Measurements from ENCODE around the gene PDGFRB. TPM values are rescaled to one million over a fixed set of nuclear protein-coding genes. Genes with fewer than 3 reads are reported as not detected.

The PDGFRB gene
- total RNA-seq, 1 donor from 2014 or later: 90.9 TPM

GRCh38 chr5:150144246-150144801 lies 11.3 kb downstream of the PDGFRB start:
- DNase-seq: peak; percentile 78

DNA sequence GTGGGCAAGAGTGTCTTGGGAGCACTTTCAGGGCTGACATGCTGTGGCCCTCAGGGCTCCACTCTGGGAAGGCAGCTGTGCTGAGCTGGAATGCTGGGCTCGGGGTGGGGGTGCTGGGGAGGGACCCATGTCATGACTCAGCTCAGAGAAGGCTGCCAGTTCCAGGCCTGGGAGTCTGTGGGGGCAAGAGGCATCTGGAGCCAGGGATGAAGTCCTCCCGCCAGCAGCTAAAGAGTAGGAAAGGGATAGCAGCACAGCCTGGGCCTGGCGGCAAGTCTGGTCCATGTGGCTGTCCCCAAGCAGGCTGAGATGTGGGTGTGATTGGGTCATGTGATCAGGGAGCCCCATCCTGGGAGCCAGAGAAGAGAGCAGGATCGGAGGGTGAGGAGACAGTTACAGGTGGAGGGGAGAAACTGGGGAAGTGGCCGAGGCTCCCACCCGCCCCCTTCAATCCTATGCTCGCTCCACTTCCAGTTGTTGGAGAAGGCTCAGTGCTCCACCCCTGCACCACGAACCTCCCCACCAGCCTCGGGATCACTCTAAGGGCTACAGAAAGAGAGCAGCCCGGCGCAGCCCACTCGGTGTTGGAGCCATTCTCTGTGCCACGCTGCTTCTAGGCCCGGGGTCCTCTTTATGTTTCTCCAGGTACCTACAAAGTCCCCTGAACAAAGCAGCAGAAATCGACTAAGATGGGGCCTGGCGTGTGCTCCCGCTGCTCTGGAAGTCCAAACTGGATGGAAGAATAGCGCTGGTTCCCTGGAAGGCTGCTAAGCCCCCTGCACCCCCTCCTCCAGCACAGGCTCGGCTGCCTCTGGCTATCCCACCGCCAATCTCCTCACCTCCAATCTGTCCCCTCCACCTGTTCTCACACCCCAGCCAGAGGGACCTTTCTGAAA lies 12.0 kb downstream of the PDGFRB start:
- peak; percentile 67 for DNase-seq

GRCh38 chr5:150142959-150143349 lies 12.7 kb downstream of the PDGFRB start:
- DNase-seq: peak; percentile 67

- DNase-seq: no peak
Measured at GRCh38 chr5:150142185-150142958, 13.3 kb downstream of the PDGFRB start.

DNA sequence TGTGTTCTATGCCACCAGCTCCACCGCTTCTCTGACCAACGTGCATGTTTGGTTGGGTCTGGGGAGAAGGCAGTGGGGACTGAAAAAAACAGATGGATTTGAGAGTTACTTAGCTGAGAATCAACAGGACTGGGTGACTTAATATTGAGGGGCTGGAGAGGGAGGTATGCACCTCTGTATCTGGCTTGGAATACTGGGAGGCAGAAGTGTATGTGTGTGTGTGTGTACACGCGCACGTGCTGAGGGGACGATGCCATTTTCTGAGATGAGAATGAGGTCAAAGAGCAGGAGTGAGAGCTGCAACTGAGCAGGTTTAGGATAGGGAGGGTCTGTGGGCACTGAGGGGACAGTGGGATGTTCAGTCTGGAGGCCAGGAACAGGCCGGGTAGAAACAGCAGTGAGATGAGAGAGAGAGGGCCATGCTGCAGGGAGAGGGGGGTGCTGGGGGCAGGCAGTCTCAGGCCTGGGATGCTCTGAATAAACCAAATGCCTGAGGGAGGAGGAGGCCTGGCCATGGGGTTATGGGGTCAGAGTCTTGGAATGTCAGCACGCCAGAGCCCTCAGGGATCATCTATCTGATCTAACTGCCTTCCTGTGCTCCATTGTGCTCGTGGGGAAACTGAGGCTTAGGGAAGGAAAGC lies 14.0 kb downstream of the PDGFRB start:
- no peak for DNase-seq

DNA sequence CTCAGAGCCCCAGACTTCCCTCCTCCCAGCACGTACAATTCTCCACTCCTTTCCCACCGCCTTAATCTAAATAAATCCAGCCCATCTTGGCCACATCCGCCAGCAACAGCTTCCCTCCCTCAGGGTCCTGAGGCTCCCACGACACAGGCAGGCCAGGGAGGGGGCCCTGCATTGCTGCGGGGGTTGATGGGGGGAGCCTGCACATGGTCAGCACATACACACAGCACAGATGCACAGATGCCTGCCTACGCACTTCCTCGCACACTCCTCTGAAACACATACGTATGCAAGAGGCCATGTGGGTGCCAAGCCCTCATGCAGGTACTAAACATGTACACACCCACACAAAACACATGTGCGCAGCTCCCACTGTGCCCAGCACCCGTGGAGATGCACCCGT lies 14.8 kb downstream of the PDGFRB start:
- peak; percentile 36 for DNase-seq

GRCh38 chr5:150139334-150139733 lies 16.3 kb downstream of the PDGFRB start:
- DNase-seq: no peak

- DNase-seq: no peak
Measured at GRCh38 chr5:150138551-150139265, 16.9 kb downstream of the PDGFRB start.

GRCh38 chr5:150137997-150138396 lies 17.6 kb downstream of the PDGFRB start:
- no peak for DNase-seq

DNA sequence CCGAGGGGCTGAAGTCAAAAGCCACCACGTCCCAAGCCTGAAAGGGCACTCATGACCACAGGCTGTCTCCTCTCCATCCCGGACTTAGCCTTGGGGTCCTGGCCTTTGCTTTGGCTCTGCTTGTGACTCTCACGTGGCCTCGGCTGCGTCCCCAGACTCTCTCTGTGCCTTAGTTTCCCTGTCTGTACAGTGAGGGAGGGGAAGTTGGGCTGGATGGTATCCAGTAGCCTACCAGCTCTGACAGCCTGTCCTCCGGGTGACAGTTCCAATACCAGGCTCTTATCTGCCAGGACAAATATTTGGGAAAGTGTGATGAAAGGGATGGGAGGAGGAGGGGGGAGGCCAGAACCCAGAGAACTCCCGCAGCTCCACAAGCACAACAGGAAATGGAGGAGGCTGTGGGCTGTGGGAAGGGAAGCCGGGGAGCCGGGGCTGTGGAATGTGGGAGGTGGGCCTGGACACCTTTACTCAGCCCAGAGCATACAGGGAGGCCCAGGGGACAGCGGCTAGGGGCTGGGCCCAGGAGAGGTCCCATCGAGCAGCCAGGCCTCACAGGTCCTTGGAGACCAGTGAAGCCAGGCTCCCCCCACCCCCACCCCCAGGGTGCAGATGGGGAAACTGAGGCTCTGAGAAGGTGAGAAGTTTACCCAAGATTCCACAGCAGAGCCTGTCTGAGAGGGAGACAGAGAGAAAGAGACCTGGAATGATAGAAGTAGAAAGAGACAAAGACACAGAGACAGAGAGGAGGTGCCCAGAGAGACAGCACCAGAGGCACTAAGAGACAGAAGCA lies 18.3 kb downstream of the PDGFRB start:
- DNase-seq: no peak

DNA sequence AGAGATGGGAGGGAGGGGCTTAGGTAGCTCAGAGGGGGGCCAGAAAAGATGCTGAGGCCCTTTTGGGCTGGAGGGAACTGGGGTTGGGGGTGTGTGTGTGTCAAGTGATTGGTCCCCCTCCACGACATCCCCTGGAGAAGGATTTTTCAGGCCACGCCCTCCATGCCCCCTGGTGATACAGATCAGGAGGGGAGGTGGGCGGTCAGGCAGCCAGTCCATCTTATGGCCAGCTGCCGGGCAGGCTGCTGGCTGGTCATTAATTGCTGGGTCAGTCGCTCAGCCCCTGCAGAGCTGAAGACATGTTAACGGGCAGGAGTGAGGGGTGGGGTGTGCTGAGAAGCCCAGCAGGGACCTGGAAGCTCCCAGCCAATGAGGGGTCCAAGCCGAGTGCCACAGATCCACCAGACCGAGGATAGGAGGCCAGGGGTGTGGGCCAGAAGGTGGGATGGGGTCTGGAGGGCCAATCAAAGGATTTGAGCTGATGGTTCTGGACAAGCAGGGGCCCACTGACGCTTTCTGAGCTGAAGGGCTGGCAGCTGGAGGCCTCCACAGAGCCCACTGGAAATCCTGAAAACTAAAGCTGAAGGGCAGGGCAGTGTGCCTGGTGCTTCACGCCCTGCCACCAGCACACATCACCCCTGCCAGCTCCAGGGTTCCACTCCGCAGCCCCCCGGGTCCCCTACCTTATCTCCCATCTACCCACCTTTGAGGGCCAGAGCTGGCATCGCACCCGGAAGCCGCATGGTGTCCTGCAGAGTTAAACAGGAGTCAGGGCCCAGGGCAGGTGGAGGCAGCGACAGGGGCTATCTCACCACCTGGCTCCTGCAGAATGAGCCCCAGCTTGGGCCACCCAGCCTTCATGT lies 19.1 kb downstream of the PDGFRB start:
- DNase-seq: no peak

DNA sequence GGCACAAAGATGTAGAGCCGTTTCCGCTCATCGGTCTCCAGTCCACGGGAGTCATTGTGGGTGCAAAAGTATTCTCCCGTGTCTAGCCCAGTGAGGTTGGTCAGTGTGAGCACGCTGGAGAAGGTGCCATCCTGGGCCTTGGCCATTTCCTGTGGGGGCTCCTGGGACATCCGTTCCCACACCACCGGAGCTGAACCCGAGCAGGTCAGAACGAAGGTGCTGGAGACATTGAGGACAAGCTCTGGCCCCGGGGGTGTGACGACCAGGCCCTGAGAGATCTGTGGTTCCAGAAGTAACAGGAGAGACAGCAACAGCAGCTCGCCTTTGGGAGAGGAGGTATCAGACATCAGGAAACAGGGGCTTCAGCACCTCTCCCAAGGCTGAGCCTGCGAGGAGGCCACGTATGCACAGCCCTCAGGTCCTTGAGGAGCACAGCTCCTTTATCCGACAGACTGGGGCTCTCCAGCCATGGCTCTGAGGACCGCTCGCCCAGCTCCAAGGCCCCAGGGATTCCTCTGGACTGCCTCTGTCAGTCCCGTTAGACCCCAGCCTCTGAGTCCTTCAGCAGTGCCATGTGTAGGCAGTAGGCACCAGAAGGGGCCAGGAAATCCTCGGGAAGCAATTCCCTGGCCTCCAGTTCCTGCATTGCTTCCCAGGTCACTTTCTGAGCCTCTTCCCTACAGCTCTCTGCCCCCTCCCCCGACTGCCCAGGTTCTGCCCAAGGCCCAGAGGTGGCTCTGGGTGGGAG lies 19.9 kb downstream of the PDGFRB start:
- no peak for DNase-seq

GRCh38 chr5:150134198-150134588 lies 21.5 kb downstream of the PDGFRB start:
- DNase-seq: no peak

GRCh38 chr5:150133581-150134197 lies 22.0 kb downstream of the PDGFRB start:
- DNase-seq: no peak

DNA sequence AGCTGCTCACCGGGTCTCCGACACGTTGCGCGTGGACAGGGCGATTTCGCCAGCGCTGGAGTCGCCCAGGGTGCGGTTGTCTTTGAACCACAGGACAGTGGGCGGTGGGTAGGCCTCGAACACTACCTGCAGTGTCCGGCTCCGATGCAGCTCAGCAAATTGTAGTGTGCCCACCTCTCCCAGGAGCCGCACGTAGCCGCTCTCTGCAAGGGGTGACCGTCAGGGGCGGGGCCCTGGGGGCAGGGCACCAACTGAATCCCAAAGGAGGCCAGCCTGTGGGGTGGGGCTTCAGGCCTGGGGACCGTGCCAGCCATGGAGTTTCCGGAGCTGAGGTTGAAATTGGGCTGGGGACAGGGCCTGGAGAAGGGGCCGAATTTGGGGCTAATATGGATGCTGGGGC lies 22.9 kb downstream of the PDGFRB start:
- no peak for DNase-seq

GRCh38 chr5:150131978-150132694 lies 23.5 kb downstream of the PDGFRB start:
- DNase-seq: no peak

GRCh38 chr5:150131461-150131860 lies 24.2 kb downstream of the PDGFRB start:
- no peak for DNase-seq

- DNase-seq: no peak
Measured at GRCh38 chr5:150130493-150130922, 25.1 kb downstream of the PDGFRB start.
